Lower leg skin (tissue), 3 donors: ENCODE data around the gene TUBGCP6.

ENCODE experiments used
- POLR2A ChIP-seq, 2 donors: fragments of 450-650 bp; IDR thresholded peaks; one replicate each; pipeline ENCODE4 v1.6.1; 2016 to 2017; ENCODE audit warnings: antibody characterized with exemption in 2 of 2, mild to moderate bottlenecking in 1 of 2, moderate library complexity in 1 of 2
- TF ChIP-seq, protein P1 (sequence below), 3 donors: fragments of 450-650 bp; IDR thresholded peaks; one replicate each; pipeline ENCODE4 v1.5.1; 2016; ENCODE audit warnings: antibody characterized with exemption in 3 of 3, mild to moderate bottlenecking in 3 of 3, moderate library complexity in 2 of 3

DNA sequence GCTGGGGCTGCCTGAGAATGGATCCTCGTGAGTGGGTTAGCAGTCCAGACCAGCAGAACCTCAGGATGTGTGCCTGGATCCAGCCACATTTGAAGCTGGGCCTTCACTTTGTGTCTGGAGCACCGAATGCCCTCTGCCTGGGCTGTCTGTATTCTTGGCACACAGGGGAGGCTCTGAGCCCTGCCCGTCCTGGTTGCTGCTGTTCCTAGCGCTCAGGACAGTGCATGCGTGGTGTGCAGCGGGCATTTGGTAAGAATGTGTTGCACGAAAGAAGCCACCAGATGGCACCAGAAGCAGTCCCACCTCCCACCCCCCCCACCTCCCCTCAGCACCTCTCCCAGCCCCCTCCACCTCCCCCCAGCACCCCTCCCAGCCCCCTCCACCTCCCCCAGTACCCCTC, 29.5 kb upstream of the TUBGCP6 start:
- TF ChIP-seq, protein P1, sequence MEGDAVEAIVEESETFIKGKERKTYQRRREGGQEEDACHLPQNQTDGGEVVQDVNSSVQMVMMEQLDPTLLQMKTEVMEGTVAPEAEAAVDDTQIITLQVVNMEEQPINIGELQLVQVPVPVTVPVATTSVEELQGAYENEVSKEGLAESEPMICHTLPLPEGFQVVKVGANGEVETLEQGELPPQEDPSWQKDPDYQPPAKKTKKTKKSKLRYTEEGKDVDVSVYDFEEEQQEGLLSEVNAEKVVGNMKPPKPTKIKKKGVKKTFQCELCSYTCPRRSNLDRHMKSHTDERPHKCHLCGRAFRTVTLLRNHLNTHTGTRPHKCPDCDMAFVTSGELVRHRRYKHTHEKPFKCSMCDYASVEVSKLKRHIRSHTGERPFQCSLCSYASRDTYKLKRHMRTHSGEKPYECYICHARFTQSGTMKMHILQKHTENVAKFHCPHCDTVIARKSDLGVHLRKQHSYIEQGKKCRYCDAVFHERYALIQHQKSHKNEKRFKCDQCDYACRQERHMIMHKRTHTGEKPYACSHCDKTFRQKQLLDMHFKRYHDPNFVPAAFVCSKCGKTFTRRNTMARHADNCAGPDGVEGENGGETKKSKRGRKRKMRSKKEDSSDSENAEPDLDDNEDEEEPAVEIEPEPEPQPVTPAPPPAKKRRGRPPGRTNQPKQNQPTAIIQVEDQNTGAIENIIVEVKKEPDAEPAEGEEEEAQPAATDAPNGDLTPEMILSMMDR (IDR thresholded peaks at IDR 0.05): no peak
- no peak for TF ChIP-seq POLR2A (IDR thresholded peaks at IDR 0.05)
